K562 (cell line): Measurements from ENCODE around the gene DRD1. TPM values are rescaled to one million over a fixed set of nuclear protein-coding genes. Genes with fewer than 3 reads are reported as not detected.

ENCODE experiments used
- ATAC-seq: fragments of 200-7000 bp; cut with Tn5 transposase; 3 replicates; pipeline ENCODE4 v1.9.1; 2020; ENCODE audit warnings: moderate library complexity
- BruUV-seq: library from RNA; stranded (reverse); fragments of 400-500 nt; replicated peaks from 2 replicates; lab custom pipeline; 2021; lab: Mats Ljungman, UMichigan
- CTCF ChIA-PET: fragments of 300-600 bp; formaldehyde crosslinking; extraction: SDS; loops from one replicate; lab custom pipeline; 2021; ENCODE audit warnings: low intra/inter-chr PET ratio; lab: Yijun Ruan, JAX
- POLR2A ChIA-PET: fragments of 300-600, 350-650 bp; sonication (Branson Sonifier 250); formaldehyde crosslinking; extraction: SDS; loops from one replicate; lab custom pipeline; 2021; ENCODE audit warnings: antibody characterized with exemption, inconsistent platforms; lab: Yijun Ruan, JAX
- DNase-seq, 4 experiments: peaks; one replicate each; pipeline versions ENCODE4 v3.0.0 to v3.0.0-alpha.2; 2011 to 2018; ENCODE audit warnings: low spot score in 3 of 4, mixed read lengths in 3 of 4; ENCODE audit errors: extremely low read depth in 1 of 4
- FAIRE-seq: peaks from 2 replicates; lab custom pipeline; 2011; peaks lifted over from hg19 to GRCh38; lab: Jason Lieb, UNC
- H2AFZ ChIP-seq: 2 replicates; pipeline ENCODE4 v1.6.0; 2011; ENCODE audit warnings: low read depth, low read length, control low read depth, inconsistent platforms
- H3K27ac ChIP-seq: fragments of 200-600 bp; 3 replicates; pipeline ENCODE4 v1.8.0; 2011; ENCODE audit warnings: low read depth, mild to moderate bottlenecking, control low read depth, inconsistent platforms, low read length, moderate library complexity, mixed read lengths; ENCODE audit errors: extremely low read depth
- H3K27me3 ChIP-seq, 2 experiments: fragments of 300-600 bp in 1 of 2; 2 replicates in 1 of 2; 3 replicates in 1 of 2; pipeline versions ENCODE4 v1.6.0 to v1.8.0; 2011; ENCODE audit warnings: inconsistent platforms in 2 of 2, low read length in 2 of 2, mild to moderate bottlenecking in 1 of 2, mixed read lengths in 1 of 2, moderate library complexity in 1 of 2; ENCODE audit not compliant: control insufficient read depth in 2 of 2, insufficient read depth in 2 of 2
- H3K36me3 ChIP-seq: fragments of 300-600 bp; 3 replicates; pipeline ENCODE4 v1.8.0; 2011; ENCODE audit warnings: mild to moderate bottlenecking, low read length, inconsistent platforms; ENCODE audit not compliant: control insufficient read depth, insufficient read depth
- H3K4me1 ChIP-seq, 2 experiments: fragments of 200-600 bp in 1 of 2; replicated peaks in 1 of 2; 2 replicates in 1 of 2; 3 replicates in 1 of 2; pipeline versions ENCODE4 v1.5.1 to v1.8.0; 2011; ENCODE audit warnings: inconsistent platforms in 2 of 2, low read length in 2 of 2, mild to moderate bottlenecking in 1 of 2, mixed read lengths in 1 of 2, moderate library complexity in 1 of 2; ENCODE audit not compliant: control insufficient read depth in 2 of 2, insufficient read depth in 2 of 2
- H3K4me2 ChIP-seq: 2 replicates; pipeline ENCODE4 v1.6.1; 2011; ENCODE audit warnings: low read length, control low read depth, inconsistent platforms, mixed read lengths; ENCODE audit not compliant: insufficient read depth
- H3K4me3 ChIP-seq: fragments of 200-600 bp; sonication (generic), shearing (Covaris generic); 2 replicates; pipeline ENCODE4 v1.5.1; 2016; ENCODE audit warnings: control low read depth, inconsistent platforms
- H3K79me2 ChIP-seq: fragments of 200-600 bp; 3 replicates; pipeline ENCODE4 v1.8.0; 2011; ENCODE audit warnings: low read length, inconsistent platforms; ENCODE audit not compliant: control insufficient read depth, insufficient read depth
- H3K9ac ChIP-seq, 2 experiments: 2 replicates each; pipeline versions ENCODE4 v1.6.0 to v1.6.1; 2011; ENCODE audit warnings: low read depth in 2 of 2, low read length in 2 of 2, control low read depth in 1 of 2, inconsistent platforms in 1 of 2, mild to moderate bottlenecking in 1 of 2, mixed read lengths in 1 of 2; ENCODE audit not compliant: insufficient read depth in 1 of 2
- H3K9me1 ChIP-seq: one replicate; pipeline ENCODE4 v1.6.0; 2011; ENCODE audit warnings: inconsistent platforms, mild to moderate bottlenecking, low read length, moderate library complexity; ENCODE audit not compliant: control insufficient read depth, insufficient read depth
- H3K9me3 ChIP-seq: replicated peaks from 2 replicates; pipeline ENCODE4 v1.5.1; 2011; ENCODE audit warnings: low read depth, low read length, inconsistent platforms; ENCODE audit not compliant: control insufficient read depth, insufficient read depth
- H4K20me1 ChIP-seq: replicated peaks from 2 replicates; pipeline ENCODE4 v1.6.1; 2011; ENCODE audit warnings: low read length, inconsistent platforms, mixed read lengths; ENCODE audit not compliant: control insufficient read depth, insufficient read depth
- CHD1 ChIP-seq: fragments of 200-600 bp; sonication (generic); IDR thresholded peaks from one replicate; pipeline ENCODE4 v1.6.1; 2012; ENCODE audit warnings: mild to moderate bottlenecking, moderate library complexity, low read length, inconsistent platforms
- IFI16 ChIP-seq: fragments of 250-450 bp; sonication (Bioruptor Pico); IDR thresholded peaks from 2 replicates; pipeline ENCODE4 v2.1.2; 2022; ENCODE audit warnings: mild to moderate bottlenecking, inconsistent platforms
- MBD2 ChIP-seq: sonication (generic); IDR thresholded peaks from 2 replicates; pipeline ENCODE4 v1.6.1; 2016; ENCODE audit warnings: low read depth, borderline replicate concordance
- SMAD2 ChIP-seq: fragments of 150-350 bp; IDR thresholded peaks from 2 replicates; pipeline ENCODE4 v1.6.1; 2014; ENCODE audit warnings: low read depth, mild to moderate bottlenecking, low read length
- ZC3H4 ChIP-seq: sonication (generic); formaldehyde crosslinking; IDR thresholded peaks from 2 replicates; pipeline ENCODE4 v1.9.0; 2021; ENCODE audit warnings: missing genetic modification reagents, borderline replicate concordance
- ZFP1 ChIP-seq: fragments of 450-650 bp; formaldehyde crosslinking; IDR thresholded peaks from 2 replicates; pipeline ENCODE4 v1.4.0; 2020; ENCODE audit warnings: mild to moderate bottlenecking, mixed read lengths
- WGBS: fragments of 100-300 bp; shearing (Covaris generic); methylation state at CpG from one replicate; pipeline ENCODE4 v1.1.6; 2016; ENCODE audit warnings: low coverage, mixed read lengths; ENCODE audit not compliant: insufficient coverage; ENCODE audit errors: missing lambda C conversion rate; 5-methylcytosine and 5-hydroxymethylcytosine counted together
- in situ Hi-C: fragments of 300-500 bp; cut with MboI; formaldehyde crosslinking; loops from 4 replicates; pipeline ENCODE4 v1.15.0; 2018; ENCODE audit warnings: inconsistent platforms, mixed read lengths
- intact Hi-C: fragments of 100-400 bp; cut with micrococcal nuclease; formaldehyde crosslinking; loops from 2 replicates; pipeline ENCODE4 v1.14.2; 2022
- polyA plus RNA-seq, 8 experiments: library from polyadenylated mRNA; depleted of rRNA in 4 of 8; stranded (reverse) in 5 of 8; unstranded in 3 of 8; fragments of >200 nt; fragmentation: Nextera tagmentation in 2 of 8; fragmentation: Illumina TruSeq in 1 of 8; extraction: Ambion mirVana in 2 of 8; extraction: Trizol in 1 of 8; gene quantifications; 2 replicates each; pipeline versions ENCODE4 v1.2.1 to v1.2.3, GENCODE V29; 2011 to 2014; ENCODE audit warnings: inconsistent platforms in 1 of 8, missing spikeins in 1 of 8
- total RNA-seq, 7 experiments: library from RNA; depleted of rRNA in 6 of 7; stranded (reverse); fragments of >200 nt in 6 of 7; fragmentation: Illumina TruSeq in 2 of 7; extraction: Trizol in 2 of 7; gene quantifications; 2 replicates each; pipeline versions ENCODE4 v1.2.1 to v1.2.3, GENCODE V29; 2011 to 2021; ENCODE audit warnings: low replicate concordance in 1 of 7
- TF ChIP-seq, protein P1 (sequence below): fragments of 250-450 bp; sonication (Bioruptor Pico); IDR thresholded peaks from 2 replicates; pipeline ENCODE4 v1.4.0; 2020; ENCODE audit warnings: mild to moderate bottlenecking, moderate library complexity
- TF ChIP-seq, protein P2 (sequence below): fragments of 250-450 bp; sonication (Bioruptor Pico); IDR thresholded peaks from 2 replicates; pipeline ENCODE4 v1.8.0; 2021; ENCODE audit warnings: borderline replicate concordance, mild to moderate bottlenecking, moderate library complexity; ENCODE audit not compliant: poor library complexity, severe bottlenecking

Gene DRD1
- total and polyA plus RNA-seq, 9 of the 15 experiments (the other 6 are each of a cell fraction or from before 2014, with no cell fraction given): not detected

DNA sequence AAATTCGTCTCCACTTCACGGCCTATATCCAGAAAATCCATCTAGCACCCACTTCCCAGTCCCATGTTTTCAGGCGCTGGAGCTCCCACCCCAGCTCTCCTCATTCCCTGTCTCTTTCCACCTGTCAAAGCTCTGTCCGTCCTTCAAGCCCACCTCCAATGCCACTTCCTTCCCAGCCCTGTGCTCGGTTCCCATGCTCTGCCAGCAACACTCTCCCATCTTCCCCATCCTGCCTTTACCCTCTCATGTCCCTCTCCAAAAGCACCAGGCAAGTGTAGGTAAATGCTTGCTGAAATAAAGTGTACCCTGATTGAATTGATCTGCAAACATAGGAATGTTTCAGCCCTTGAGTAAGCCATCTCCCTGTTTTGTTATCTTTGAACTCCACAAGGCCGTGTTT lies 9.2 kb downstream of the DRD1 start:
- Histone ChIP-seq H3K27me3 (peaks cover 2 to 5% of the 10 kb centered on the region in 2 experiments; a peak in 4 of 5 replicates), H3K4me3 (no peak overlapping the region), H3K9me1 (no peaks in the 10 kb centered on the region), H3K36me3 (no peaks in the 10 kb centered on the region), H3K4me1 (no peaks in the 10 kb centered on the region), H3K79me2 (no peaks in the 10 kb centered on the region), H3K9me3 (no peaks in the 10 kb centered on the region), H3K4me2 (no peak overlapping the region), H3K9ac (no peak overlapping the region), H2AFZ (no peak overlapping the region), H3K27ac (no peak overlapping the region), H4K20me1 (no peaks in the 10 kb centered on the region; the same call in 1 of the 2 replicates)
- in situ Hi-C loops (no loop called here), intact Hi-C loops (no loop called here)
- DNase-seq (no peak), FAIRE-seq (no peak), ATAC-seq (no peak)
- TF ChIP-seq ZFP1 (no peak), ZC3H4 (CRISPR knock-in tag) (no peak), MBD2 (no peak), SMAD2 (no peak), CHD1 (no peak), IFI16 (no peak)
- TF ChIP-seq, protein P1, sequence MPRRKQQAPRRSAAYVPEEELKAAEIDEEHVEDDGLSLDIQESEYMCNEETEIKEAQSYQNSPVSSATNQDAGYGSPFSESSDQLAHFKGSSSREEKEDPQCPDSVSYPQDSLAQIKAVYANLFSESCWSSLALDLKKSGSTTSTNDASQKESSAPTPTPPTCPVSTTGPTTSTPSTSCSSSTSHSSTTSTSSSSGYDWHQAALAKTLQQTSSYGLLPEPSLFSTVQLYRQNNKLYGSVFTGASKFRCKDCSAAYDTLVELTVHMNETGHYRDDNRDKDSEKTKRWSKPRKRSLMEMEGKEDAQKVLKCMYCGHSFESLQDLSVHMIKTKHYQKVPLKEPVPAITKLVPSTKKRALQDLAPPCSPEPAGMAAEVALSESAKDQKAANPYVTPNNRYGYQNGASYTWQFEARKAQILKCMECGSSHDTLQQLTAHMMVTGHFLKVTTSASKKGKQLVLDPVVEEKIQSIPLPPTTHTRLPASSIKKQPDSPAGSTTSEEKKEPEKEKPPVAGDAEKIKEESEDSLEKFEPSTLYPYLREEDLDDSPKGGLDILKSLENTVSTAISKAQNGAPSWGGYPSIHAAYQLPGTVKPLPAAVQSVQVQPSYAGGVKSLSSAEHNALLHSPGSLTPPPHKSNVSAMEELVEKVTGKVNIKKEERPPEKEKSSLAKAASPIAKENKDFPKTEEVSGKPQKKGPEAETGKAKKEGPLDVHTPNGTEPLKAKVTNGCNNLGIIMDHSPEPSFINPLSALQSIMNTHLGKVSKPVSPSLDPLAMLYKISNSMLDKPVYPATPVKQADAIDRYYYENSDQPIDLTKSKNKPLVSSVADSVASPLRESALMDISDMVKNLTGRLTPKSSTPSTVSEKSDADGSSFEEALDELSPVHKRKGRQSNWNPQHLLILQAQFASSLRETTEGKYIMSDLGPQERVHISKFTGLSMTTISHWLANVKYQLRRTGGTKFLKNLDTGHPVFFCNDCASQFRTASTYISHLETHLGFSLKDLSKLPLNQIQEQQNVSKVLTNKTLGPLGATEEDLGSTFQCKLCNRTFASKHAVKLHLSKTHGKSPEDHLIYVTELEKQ: no peak
- TF ChIP-seq, protein P2, sequence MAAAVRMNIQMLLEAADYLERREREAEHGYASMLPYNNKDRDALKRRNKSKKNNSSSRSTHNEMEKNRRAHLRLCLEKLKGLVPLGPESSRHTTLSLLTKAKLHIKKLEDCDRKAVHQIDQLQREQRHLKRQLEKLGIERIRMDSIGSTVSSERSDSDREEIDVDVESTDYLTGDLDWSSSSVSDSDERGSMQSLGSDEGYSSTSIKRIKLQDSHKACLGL: no peak
- 0% methylated on average over 5 of the region's 6 CpGs for WGBS
- ChIA-PET CTCF (no interaction called here), POLR2A (no interaction called here)
- no TSS peak for BruUV-seq
